Measurements from ENCODE around the gene UBE3A.

Gene UBE3A

GRCh38 chr15:25402342-25402741, 36.5 kb downstream of the UBE3A start:
- no peak for DNase-seq

- no peak for DNase-seq
These were observed 37.3 kb downstream of the UBE3A start for GRCh38 chr15:25401501-25401900.

GRCh38 chr15:25397100-25397499, 41.7 kb downstream of the UBE3A start:
- no peak for DNase-seq

GRCh38 chr15:25394898-25395297, 43.9 kb downstream of the UBE3A start:
- DNase-seq: no peak

GRCh38 chr15:25392806-25393205, 46.0 kb downstream of the UBE3A start:
- no peak for DNase-seq

GRCh38 chr15:25391971-25392721, 46.7 kb downstream of the UBE3A start:
- no peak for DNase-seq

- no peak for DNase-seq
These were observed 52.8 kb downstream of the UBE3A start for GRCh38 chr15:25385986-25386385.

- DNase-seq: no peak
These were observed 57.2 kb downstream of the UBE3A start for GRCh38 chr15:25381579-25381978.

- no peak for DNase-seq
These were observed 60.3 kb downstream of the UBE3A start for GRCh38 chr15:25378501-25378901.

GRCh38 chr15:25375557-25375956, 63.3 kb downstream of the UBE3A start:
- no peak for DNase-seq

GRCh38 chr15:25374143-25374542, 64.7 kb downstream of the UBE3A start:
- no peak for DNase-seq

- no peak for DNase-seq
These were observed 66.5 kb downstream of the UBE3A start for GRCh38 chr15:25372298-25372697.

- no peak for DNase-seq
These were observed 70.0 kb downstream of the UBE3A start for GRCh38 chr15:25368850-25369249.

- no peak for DNase-seq
These were observed 72.8 kb downstream of the UBE3A start for GRCh38 chr15:25366058-25366457.

GRCh38 chr15:25362545-25362944, 76.3 kb downstream of the UBE3A start:
- no peak for DNase-seq

GRCh38 chr15:25347707-25348106, 91.1 kb downstream of the UBE3A start:
- DNase-seq: no peak

GRCh38 chr15:25346371-25346770, 92.5 kb downstream of the UBE3A start:
- no peak for DNase-seq

- no peak for DNase-seq
These were observed 92.9 kb downstream of the UBE3A start for GRCh38 chr15:25345943-25346342.

- no peak for DNase-seq
These were observed 96.2 kb downstream of the UBE3A start for GRCh38 chr15:25342629-25343028.

GRCh38 chr15:25339431-25339830, 99.4 kb downstream of the UBE3A start:
- DNase-seq: no peak

GRCh38 chr15:25335279-25335678, 103.5 kb downstream of the UBE3A start:
- DNase-seq: no peak

- DNase-seq: no peak
These were observed 105.8 kb downstream of the UBE3A start for GRCh38 chr15:25333049-25333448.

GRCh38 chr15:25332306-25332705, 106.5 kb downstream of the UBE3A start:
- DNase-seq: no peak

- DNase-seq: no peak
These were observed 107.0 kb downstream of the UBE3A start for GRCh38 chr15:25331860-25332259.

- DNase-seq: no peak
These were observed 107.4 kb downstream of the UBE3A start for GRCh38 chr15:25331404-25331803.

Data from effector CD4-positive, alpha-beta T cell (primary cell).